Measurements from ENCODE around the gene JAKMIP1.

The JAKMIP1 gene

GRCh38 chr4:5979981-5980380, 220.4 kb downstream of the JAKMIP1 start:
- Histone ChIP-seq H3F3A (ENCODE audit: insufficient read depth, low read length) (no peaks in the 10 kb centered on the region), H3K9me3 (replicated peaks; ENCODE audit: insufficient read depth, low read length) (no peaks in the 10 kb centered on the region), H3K9ac (ENCODE audit: low read length) (no peak overlapping the region), H3K27me3 (replicated peaks; ENCODE audit: insufficient read depth, low read length) (peaks cover 3% of the 10 kb centered on the region; the same call in 1 of the 2 replicates), H3K79me2 (ENCODE audit: low read length) (no peaks in the 10 kb centered on the region), H3K4me1 (ENCODE audit: low read length) (peaks cover 14% of the 10 kb centered on the region), H3K4me2 (ENCODE audit: low read depth, low read length) (peak overlapping the region; percentile 30; the same call in 1 of the 2 replicates), H3K4me3 (ENCODE audit: low read length) (no peak overlapping the region), H4K20me1 (ENCODE audit: insufficient read depth, low read length) (no peaks in the 10 kb centered on the region), H3K36me3 (replicated peaks; ENCODE audit: insufficient read depth, low read length) (no peaks in the 10 kb centered on the region), H3K9me2 (replicated peaks; ENCODE audit: insufficient read depth, low read length) (no peaks in the 10 kb centered on the region), H2AFZ (ENCODE audit: low read length) (0 out of 2 replicates have a peak overlapping the region, but pooled peaks have one; percentile 7), H3K27ac (ENCODE audit: low read length) (no peak overlapping the region)
- peak; percentile 42 for DNase-seq
- TF ChIP-seq CTCF (IDR thresholded peaks at IDR 0.05; ENCODE audit: low read length): peak; percentile 52
- no peak for TF ChIP-seq EZH2 (optimal IDR thresholded peaks at IDR 0.05; ENCODE audit: low read depth, low read length)

GRCh38 chr4:5976921-5977320, 223.4 kb downstream of the JAKMIP1 start:
- Histone ChIP-seq H3K9me3 (replicated peaks; ENCODE audit: insufficient read depth, low read length) (no peaks in the 10 kb centered on the region), H3K4me3 (ENCODE audit: low read length) (no peak overlapping the region), H3K9me2 (replicated peaks; ENCODE audit: insufficient read depth, low read length) (no peaks in the 10 kb centered on the region), H3K79me2 (ENCODE audit: low read length) (no peaks in the 10 kb centered on the region), H3F3A (ENCODE audit: insufficient read depth, low read length) (no peaks in the 10 kb centered on the region), H3K27ac (ENCODE audit: low read length) (no peak overlapping the region), H3K9ac (ENCODE audit: low read length) (no peak overlapping the region), H2AFZ (ENCODE audit: low read length) (no peak overlapping the region), H3K36me3 (replicated peaks; ENCODE audit: insufficient read depth, low read length) (no peaks in the 10 kb centered on the region), H3K4me2 (ENCODE audit: low read depth, low read length) (no peak overlapping the region), H3K4me1 (ENCODE audit: low read length) (peaks cover 14% of the 10 kb centered on the region), H4K20me1 (ENCODE audit: insufficient read depth, low read length) (no peaks in the 10 kb centered on the region), H3K27me3 (replicated peaks; ENCODE audit: insufficient read depth, low read length) (no peaks in the 10 kb centered on the region)
- TF ChIP-seq EZH2phosphoT487 (IDR thresholded peaks at IDR 0.05; ENCODE audit: low read length): no peak
- no peak for TF ChIP-seq CTCF (IDR thresholded peaks at IDR 0.05; ENCODE audit: low read length)
- TF ChIP-seq EZH2 (optimal IDR thresholded peaks at IDR 0.05; ENCODE audit: low read depth, low read length): no peak
- DNase-seq: no peak

DNA sequence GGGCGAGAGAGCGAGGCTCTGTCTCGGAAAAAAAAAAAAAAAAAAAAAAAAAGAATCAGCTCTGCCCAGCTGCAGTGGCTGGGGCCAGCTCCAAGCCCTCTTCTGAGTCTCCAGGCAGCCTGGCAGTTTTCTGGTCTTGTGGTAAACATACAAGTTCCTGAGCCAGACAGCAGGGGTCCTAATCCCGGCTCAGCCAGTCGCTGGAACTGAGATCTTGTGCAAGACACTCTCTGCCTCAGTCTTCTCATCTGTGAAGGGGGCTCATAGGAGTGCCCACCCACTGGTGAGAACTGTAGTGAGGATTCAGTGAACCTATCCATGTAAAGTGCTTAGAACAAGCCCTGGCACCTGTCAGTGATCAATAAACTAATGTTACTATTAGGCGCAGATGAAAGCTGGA, 223.9 kb downstream of the JAKMIP1 start:
- H3K27me3 ChIP-seq (replicated peaks; ENCODE audit: insufficient read depth, low read length): no peaks in the 10 kb centered on the region
- no peaks in the 10 kb centered on the region for H3K9me2 ChIP-seq (replicated peaks; ENCODE audit: insufficient read depth, low read length)
- no peaks in the 10 kb centered on the region for H3K9me3 ChIP-seq (replicated peaks; ENCODE audit: insufficient read depth, low read length)
- DNase-seq: no peak
- H2AFZ ChIP-seq (ENCODE audit: low read length): no peak overlapping the region
- H3K4me1 ChIP-seq (ENCODE audit: low read length): peaks cover 17% of the 10 kb centered on the region
- no peaks in the 10 kb centered on the region for H3K79me2 ChIP-seq (ENCODE audit: low read length)
- TF ChIP-seq CTCF (IDR thresholded peaks at IDR 0.05; ENCODE audit: low read length): no peak
- TF ChIP-seq EZH2 (optimal IDR thresholded peaks at IDR 0.05; ENCODE audit: low read depth, low read length): no peak
- TF ChIP-seq EZH2phosphoT487 (IDR thresholded peaks at IDR 0.05; ENCODE audit: low read length): no peak
- no peak overlapping the region for H3K27ac ChIP-seq (ENCODE audit: low read length)
- H3K4me3 ChIP-seq (ENCODE audit: low read length): no peak overlapping the region
- H3K4me2 ChIP-seq (ENCODE audit: low read depth, low read length): no peak overlapping the region
- no peak overlapping the region for H3K9ac ChIP-seq (ENCODE audit: low read length)
- no peaks in the 10 kb centered on the region for H3K36me3 ChIP-seq (replicated peaks; ENCODE audit: insufficient read depth, low read length)
- no peaks in the 10 kb centered on the region for H4K20me1 ChIP-seq (ENCODE audit: insufficient read depth, low read length)
- peaks cover 3% of the 10 kb centered on the region; the same call in 1 of the 2 replicates for H3F3A ChIP-seq (ENCODE audit: insufficient read depth, low read length)

Data from MM.1S (cell line).